Measurements from ENCODE around the gene TMEM258.

TMEM258 gene

GRCh38 chr11:61785837-61786402 is 6.5 kb downstream of the TMEM258 start:
- no peaks in the 10 kb centered on the region for H3K9me3 ChIP-seq (ENCODE audit: control insufficient read depth, low read length)
- no peak overlapping the region for H3K9ac ChIP-seq (ENCODE audit: low read length)
- H3K4me1 ChIP-seq (ENCODE audit: control insufficient read depth, insufficient read depth, low read length), result peaks cover 11% of the 10 kb centered on the region
- H3K4me3 ChIP-seq (ENCODE audit: low read length), result no peak overlapping the region
- no peaks in the 10 kb centered on the region for H3K27me3 ChIP-seq (ENCODE audit: control insufficient read depth, insufficient read depth, low read length)
- peaks cover 10% of the 10 kb centered on the region for H3K36me3 ChIP-seq (ENCODE audit: control insufficient read depth, insufficient read depth, low read length)

GRCh38 chr11:61784506-61784805 is 7.9 kb downstream of the TMEM258 start:
- H3K36me3 ChIP-seq (ENCODE audit: control insufficient read depth, insufficient read depth, low read length), result peaks cover 10% of the 10 kb centered on the region
- H3K4me1 ChIP-seq (ENCODE audit: control insufficient read depth, insufficient read depth, low read length), result peaks cover 11% of the 10 kb centered on the region
- no peak overlapping the region for H3K4me3 ChIP-seq (ENCODE audit: low read length)
- no peaks in the 10 kb centered on the region for H3K27me3 ChIP-seq (ENCODE audit: control insufficient read depth, insufficient read depth, low read length)
- no peaks in the 10 kb centered on the region for H3K9me3 ChIP-seq (ENCODE audit: control insufficient read depth, low read length)
- no peak overlapping the region for H3K9ac ChIP-seq (ENCODE audit: low read length)

DNA sequence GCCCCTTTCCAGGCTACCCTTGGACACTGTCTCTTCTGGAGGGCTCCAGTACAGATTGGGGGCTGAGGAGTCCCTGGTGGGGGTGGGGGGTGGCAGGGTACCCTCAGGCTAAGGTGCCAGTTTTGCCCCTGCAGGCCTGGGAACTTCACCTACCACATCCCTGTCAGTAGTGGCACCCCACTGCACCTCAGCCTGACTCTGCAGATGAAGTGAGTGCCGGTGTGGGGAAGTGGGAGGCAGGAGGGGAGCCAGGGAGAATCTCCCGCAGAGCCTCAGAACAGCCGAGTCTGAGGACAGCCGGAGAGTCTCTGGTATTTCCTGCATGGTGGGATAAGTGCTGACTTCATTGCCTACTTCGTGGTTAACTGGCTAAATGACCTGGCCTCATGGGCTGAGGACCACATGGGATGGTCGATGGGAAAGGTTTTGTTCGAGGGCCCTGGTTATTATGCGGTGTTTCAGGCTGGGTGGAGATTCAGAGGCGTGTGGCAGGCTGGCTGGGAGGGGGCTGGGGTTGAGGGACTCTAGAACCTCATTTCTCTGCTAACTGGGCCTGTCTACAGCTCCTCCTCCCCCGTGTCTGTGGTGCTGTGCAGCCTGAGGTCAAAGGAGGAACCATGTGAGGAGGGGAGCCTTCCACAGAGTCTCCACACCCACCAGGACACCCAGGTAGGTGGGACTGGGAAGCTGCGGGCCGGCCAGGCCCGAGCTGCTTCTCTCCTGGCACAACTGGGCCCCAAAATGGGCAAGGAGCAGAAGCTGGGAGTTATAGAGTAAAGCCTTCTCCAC is 8.5 kb downstream of the TMEM258 start:
- Histone ChIP-seq H3K9me3 (ENCODE audit: control insufficient read depth, low read length) (no peaks in the 10 kb centered on the region), H3K36me3 (ENCODE audit: control insufficient read depth, insufficient read depth, low read length) (peaks cover 10% of the 10 kb centered on the region), H3K4me1 (ENCODE audit: control insufficient read depth, insufficient read depth, low read length) (peaks cover 11% of the 10 kb centered on the region)

GRCh38 chr11:61782841-61783240 is 9.6 kb downstream of the TMEM258 start:
- H3K36me3 ChIP-seq (ENCODE audit: control insufficient read depth, insufficient read depth, low read length), result peaks cover 19% of the 10 kb centered on the region
- H3K27me3 ChIP-seq (ENCODE audit: control insufficient read depth, insufficient read depth, low read length), result no peaks in the 10 kb centered on the region

More for the DNA sequence above, 8.5 kb downstream of the TMEM258 start:
- H3K9ac ChIP-seq (ENCODE audit: low read length), result no peak overlapping the region
- no peak overlapping the region for H3K4me3 ChIP-seq (ENCODE audit: low read length)
- no peaks in the 10 kb centered on the region for H3K27me3 ChIP-seq (ENCODE audit: control insufficient read depth, insufficient read depth, low read length)

DNA sequence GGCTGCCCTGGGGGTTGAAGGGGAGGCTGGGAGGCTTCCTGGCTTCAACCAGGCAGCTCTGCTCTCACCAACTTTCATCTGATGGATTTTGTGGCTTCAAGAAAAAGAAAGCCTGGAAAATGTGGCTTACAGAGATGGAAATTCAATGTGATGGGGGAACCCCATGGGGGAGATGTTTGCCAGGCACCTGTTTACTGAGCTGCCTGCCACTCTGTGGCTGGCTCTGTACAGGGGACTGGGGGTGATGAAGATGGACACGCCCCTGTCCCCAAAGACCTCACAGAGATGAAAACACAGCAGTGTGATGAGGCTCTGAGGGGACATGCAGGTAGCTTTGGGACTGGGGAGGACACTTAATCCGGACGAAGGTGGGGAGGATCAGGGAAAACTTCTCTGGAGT is 10.1 kb downstream of the TMEM258 start:
- peaks cover 19% of the 10 kb centered on the region for H3K36me3 ChIP-seq (ENCODE audit: control insufficient read depth, insufficient read depth, low read length)
- H3K4me3 ChIP-seq (ENCODE audit: low read length), result no peak overlapping the region
- H3K9me3 ChIP-seq (ENCODE audit: control insufficient read depth, low read length), result no peaks in the 10 kb centered on the region
- no peaks in the 10 kb centered on the region for H3K4me1 ChIP-seq (ENCODE audit: control insufficient read depth, insufficient read depth, low read length)
- H3K27me3 ChIP-seq (ENCODE audit: control insufficient read depth, insufficient read depth, low read length), result no peaks in the 10 kb centered on the region
- H3K9ac ChIP-seq (ENCODE audit: low read length), result no peak overlapping the region

More at GRCh38 chr11:61782841-61783240, 9.6 kb downstream of the TMEM258 start:
- Histone ChIP-seq H3K9me3 (ENCODE audit: control insufficient read depth, low read length) (no peaks in the 10 kb centered on the region), H3K4me3 (ENCODE audit: low read length) (no peak overlapping the region), H3K9ac (ENCODE audit: low read length) (no peak overlapping the region), H3K4me1 (ENCODE audit: control insufficient read depth, insufficient read depth, low read length) (peaks cover 2% of the 10 kb centered on the region)

- H3K4me1 ChIP-seq (ENCODE audit: control insufficient read depth, insufficient read depth, low read length), result peaks cover 5% of the 10 kb centered on the region
- H3K9me3 ChIP-seq (ENCODE audit: control insufficient read depth, low read length), result no peaks in the 10 kb centered on the region
- H3K9ac ChIP-seq (ENCODE audit: low read length), result no peak overlapping the region
- peaks cover 17% of the 10 kb centered on the region for H3K36me3 ChIP-seq (ENCODE audit: control insufficient read depth, insufficient read depth, low read length)
- no peak overlapping the region for H3K4me3 ChIP-seq (ENCODE audit: low read length)
- H3K27me3 ChIP-seq (ENCODE audit: control insufficient read depth, insufficient read depth, low read length), result no peaks in the 10 kb centered on the region
Measured at GRCh38 chr11:61781585-61781984, 10.8 kb downstream of the TMEM258 start.

- Histone ChIP-seq H3K36me3 (ENCODE audit: control insufficient read depth, insufficient read depth, low read length) (peaks cover 22% of the 10 kb centered on the region), H3K27me3 (ENCODE audit: control insufficient read depth, insufficient read depth, low read length) (no peaks in the 10 kb centered on the region), H3K4me1 (ENCODE audit: control insufficient read depth, insufficient read depth, low read length) (peaks cover 14% of the 10 kb centered on the region), H3K9ac (ENCODE audit: low read length) (no peak overlapping the region), H3K4me3 (ENCODE audit: low read length) (no peak overlapping the region), H3K9me3 (ENCODE audit: control insufficient read depth, low read length) (no peaks in the 10 kb centered on the region)
Measured at GRCh38 chr11:61780581-61781162, 11.7 kb downstream of the TMEM258 start.

GRCh38 chr11:61779666-61780525 is 12.5 kb downstream of the TMEM258 start:
- no peaks in the 10 kb centered on the region for H3K9me3 ChIP-seq (ENCODE audit: control insufficient read depth, low read length)
- H3K4me1 ChIP-seq (ENCODE audit: control insufficient read depth, insufficient read depth, low read length), result peaks cover 22% of the 10 kb centered on the region
- H3K27me3 ChIP-seq (ENCODE audit: control insufficient read depth, insufficient read depth, low read length), result no peaks in the 10 kb centered on the region
- peaks cover 22% of the 10 kb centered on the region for H3K36me3 ChIP-seq (ENCODE audit: control insufficient read depth, insufficient read depth, low read length)
- H3K4me3 ChIP-seq (ENCODE audit: low read length), result no peak overlapping the region
- H3K9ac ChIP-seq (ENCODE audit: low read length), result no peak overlapping the region

- H3K4me3 ChIP-seq (ENCODE audit: low read length), result no peak overlapping the region
- H3K9me3 ChIP-seq (ENCODE audit: control insufficient read depth, low read length), result no peaks in the 10 kb centered on the region
- H3K27me3 ChIP-seq (ENCODE audit: control insufficient read depth, insufficient read depth, low read length), result no peaks in the 10 kb centered on the region
- H3K9ac ChIP-seq (ENCODE audit: low read length), result no peak overlapping the region
- peaks cover 26% of the 10 kb centered on the region for H3K4me1 ChIP-seq (ENCODE audit: control insufficient read depth, insufficient read depth, low read length)
- H3K36me3 ChIP-seq (ENCODE audit: control insufficient read depth, insufficient read depth, low read length), result peaks cover 22% of the 10 kb centered on the region
Measured at GRCh38 chr11:61778920-61779650, 13.3 kb downstream of the TMEM258 start.

- no peak overlapping the region for H3K9ac ChIP-seq (ENCODE audit: low read length)
- H3K9me3 ChIP-seq (ENCODE audit: control insufficient read depth, low read length), result no peaks in the 10 kb centered on the region
- no peak overlapping the region for H3K4me3 ChIP-seq (ENCODE audit: low read length)
- no peaks in the 10 kb centered on the region for H3K27me3 ChIP-seq (ENCODE audit: control insufficient read depth, insufficient read depth, low read length)
- peaks cover 16% of the 10 kb centered on the region for H3K36me3 ChIP-seq (ENCODE audit: control insufficient read depth, insufficient read depth, low read length)
- peaks cover 26% of the 10 kb centered on the region for H3K4me1 ChIP-seq (ENCODE audit: control insufficient read depth, insufficient read depth, low read length)
Measured at GRCh38 chr11:61778357-61778886, 14.0 kb downstream of the TMEM258 start.
